Measurements from ENCODE around the gene PLXNA4.

PLXNA4 gene

DNA sequence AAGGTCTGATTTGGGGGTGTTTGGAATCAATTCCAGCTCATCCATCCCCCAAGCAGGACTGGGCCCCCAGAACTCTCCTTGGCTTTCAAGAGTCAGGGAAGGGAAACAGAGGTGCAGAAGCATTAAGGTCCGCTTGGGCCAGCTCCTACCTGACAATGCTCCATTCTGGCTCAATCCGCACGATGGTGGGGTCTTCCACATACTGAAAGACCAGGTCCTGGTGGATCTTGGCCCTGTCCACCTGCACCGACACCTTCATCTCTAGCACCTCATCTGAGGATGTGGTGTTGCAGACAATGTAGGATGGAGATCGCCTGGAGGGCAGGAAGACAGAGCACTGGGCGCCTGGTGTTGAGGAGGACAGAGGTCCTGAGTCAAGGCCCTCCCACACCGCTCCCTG is 391.1 kb downstream of the PLXNA4 start:
- DNase-seq (ENCODE audit: low read depth), result no peak
- H3K4me3 ChIP-seq (ENCODE audit: low read depth, low read length), result no peak overlapping the region
- in situ Hi-C loops (cut with HindIII; ENCODE audit: low sequenced_read_pairs), result no loop called here
- TF ChIP-seq, protein P1, sequence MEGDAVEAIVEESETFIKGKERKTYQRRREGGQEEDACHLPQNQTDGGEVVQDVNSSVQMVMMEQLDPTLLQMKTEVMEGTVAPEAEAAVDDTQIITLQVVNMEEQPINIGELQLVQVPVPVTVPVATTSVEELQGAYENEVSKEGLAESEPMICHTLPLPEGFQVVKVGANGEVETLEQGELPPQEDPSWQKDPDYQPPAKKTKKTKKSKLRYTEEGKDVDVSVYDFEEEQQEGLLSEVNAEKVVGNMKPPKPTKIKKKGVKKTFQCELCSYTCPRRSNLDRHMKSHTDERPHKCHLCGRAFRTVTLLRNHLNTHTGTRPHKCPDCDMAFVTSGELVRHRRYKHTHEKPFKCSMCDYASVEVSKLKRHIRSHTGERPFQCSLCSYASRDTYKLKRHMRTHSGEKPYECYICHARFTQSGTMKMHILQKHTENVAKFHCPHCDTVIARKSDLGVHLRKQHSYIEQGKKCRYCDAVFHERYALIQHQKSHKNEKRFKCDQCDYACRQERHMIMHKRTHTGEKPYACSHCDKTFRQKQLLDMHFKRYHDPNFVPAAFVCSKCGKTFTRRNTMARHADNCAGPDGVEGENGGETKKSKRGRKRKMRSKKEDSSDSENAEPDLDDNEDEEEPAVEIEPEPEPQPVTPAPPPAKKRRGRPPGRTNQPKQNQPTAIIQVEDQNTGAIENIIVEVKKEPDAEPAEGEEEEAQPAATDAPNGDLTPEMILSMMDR (IDR thresholded peaks at IDR 0.05; ENCODE audit: low read depth, low read length, missing control alignments), result no peak

DNA sequence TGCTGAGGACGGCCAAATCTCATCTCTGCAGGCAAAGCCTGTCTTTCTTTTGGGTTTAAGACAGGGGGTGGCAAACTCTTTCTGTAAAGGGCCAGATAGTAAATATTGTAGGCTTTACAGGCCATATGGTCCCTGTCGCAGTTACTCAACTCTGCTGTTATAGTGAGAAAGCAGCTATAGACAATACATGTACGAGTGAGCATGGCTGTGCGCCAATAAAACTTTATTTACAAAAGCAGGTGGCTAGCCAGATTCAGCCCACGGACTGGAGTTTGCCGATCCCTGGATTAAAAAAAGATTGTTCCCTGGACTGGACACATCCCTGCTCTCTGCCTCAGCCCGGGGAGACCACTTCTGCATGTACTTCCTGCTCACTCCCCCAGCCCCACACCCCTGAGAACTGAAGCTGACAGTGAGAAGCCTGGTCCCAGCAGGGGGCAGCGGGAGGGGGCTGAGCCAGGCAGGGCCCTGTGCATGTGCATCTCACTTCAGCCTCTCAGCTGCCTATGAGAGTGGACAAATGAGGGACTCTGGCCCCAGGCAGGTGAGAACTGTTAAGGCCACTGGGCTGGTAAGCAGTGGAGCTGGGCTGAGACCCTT is 392.4 kb downstream of the PLXNA4 start:
- TF ChIP-seq, protein P1 (IDR thresholded peaks at IDR 0.05; ENCODE audit: low read depth, low read length, missing control alignments), result no peak
- DNase-seq (ENCODE audit: low read depth), result no peak
- in situ Hi-C loops (cut with HindIII; ENCODE audit: low sequenced_read_pairs), result no loop called here
- H3K4me3 ChIP-seq (ENCODE audit: low read depth, low read length), result no peak overlapping the region

DNA sequence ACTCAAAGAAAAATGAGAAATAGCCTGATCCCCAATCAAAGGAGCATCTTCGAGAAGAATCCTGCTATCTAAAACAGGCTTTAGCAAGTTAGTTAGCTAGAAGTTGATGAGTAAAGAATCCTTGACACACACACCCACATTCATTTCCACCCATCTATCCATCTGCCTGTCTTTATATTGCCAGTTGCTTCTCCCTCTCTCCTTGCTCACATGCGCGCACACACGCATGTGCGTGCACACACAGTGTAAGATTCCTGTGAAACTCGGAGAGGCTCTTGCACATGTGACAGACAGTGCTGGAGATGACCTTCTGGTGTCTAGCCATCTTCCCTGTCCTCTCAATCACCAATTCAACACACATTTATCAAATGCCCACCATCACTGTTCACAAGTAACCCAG is 393.3 kb downstream of the PLXNA4 start:
- TF ChIP-seq, protein P1 (IDR thresholded peaks at IDR 0.05; ENCODE audit: low read depth, low read length, missing control alignments), result no peak
- no peak for DNase-seq (ENCODE audit: low read depth)
- H3K4me3 ChIP-seq (ENCODE audit: low read depth, low read length), result no peak overlapping the region
- in situ Hi-C loops (cut with HindIII; ENCODE audit: low sequenced_read_pairs), result no loop called here

DNA sequence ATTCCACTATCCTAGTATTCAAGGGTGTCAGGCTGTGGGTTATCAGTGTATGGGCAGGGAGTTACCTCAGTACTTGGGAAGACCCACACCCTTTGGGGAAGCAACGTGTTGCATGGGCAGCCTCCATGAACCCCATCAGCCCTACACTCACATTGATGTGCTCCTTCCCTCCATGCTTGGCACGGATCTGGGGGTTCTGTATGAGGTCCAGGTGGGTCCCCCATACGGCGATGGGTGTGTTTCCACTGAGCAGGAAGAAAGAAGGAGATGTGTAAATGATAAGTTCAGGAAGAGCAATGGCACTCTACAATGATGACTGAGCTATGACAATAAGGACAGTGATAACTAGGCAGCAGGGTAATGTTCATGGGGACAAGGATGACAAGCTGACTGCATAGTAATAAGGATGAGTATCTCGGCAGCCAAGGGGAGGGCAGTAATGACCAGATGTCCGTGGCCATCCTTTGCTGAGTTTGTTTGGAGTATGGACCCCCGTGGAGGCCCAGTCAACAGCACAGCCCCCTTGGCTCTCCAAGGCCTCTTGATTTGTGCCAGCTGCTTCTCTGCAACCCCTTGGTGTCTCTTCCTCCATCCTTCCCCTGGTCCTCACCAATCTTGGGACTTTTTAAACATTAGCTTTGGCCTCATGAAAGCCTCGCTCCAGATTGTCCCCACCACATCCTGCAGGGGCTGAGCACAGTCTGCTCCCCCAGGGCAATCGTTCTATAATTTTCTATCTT is 394.2 kb downstream of the PLXNA4 start:
- TF ChIP-seq, protein P1 (IDR thresholded peaks at IDR 0.05; ENCODE audit: low read depth, low read length, missing control alignments), result no peak
- H3K4me3 ChIP-seq (ENCODE audit: low read depth, low read length), result no peak overlapping the region
- in situ Hi-C loops (cut with HindIII; ENCODE audit: low sequenced_read_pairs), result no loop called here
- no peak for DNase-seq (ENCODE audit: low read depth)

DNA sequence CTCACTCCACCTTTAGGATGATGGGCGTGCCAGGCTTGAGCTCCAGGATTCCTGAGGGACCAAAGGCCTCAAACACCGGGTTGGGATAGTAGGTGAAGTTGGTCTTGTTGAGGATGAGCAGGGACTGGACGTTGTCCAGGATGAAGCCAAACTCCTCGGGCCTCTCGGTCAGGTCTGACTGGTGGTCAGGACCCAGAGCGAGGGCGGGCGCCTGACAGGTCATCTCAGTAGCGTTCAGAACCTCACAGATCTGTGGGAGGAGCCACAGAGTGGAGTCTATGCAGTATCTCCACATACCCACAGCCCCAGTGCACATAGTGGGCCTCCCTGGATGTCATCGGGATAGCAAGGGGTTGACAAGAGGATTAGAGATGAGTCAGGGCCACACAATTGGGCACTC is 394.9 kb downstream of the PLXNA4 start:
- in situ Hi-C loops (cut with HindIII; ENCODE audit: low sequenced_read_pairs), result no loop called here
- TF ChIP-seq, protein P1 (IDR thresholded peaks at IDR 0.05; ENCODE audit: low read depth, low read length, missing control alignments), result no peak
- DNase-seq (ENCODE audit: low read depth), result no peak
- H3K4me3 ChIP-seq (ENCODE audit: low read depth, low read length), result no peak overlapping the region

DNA sequence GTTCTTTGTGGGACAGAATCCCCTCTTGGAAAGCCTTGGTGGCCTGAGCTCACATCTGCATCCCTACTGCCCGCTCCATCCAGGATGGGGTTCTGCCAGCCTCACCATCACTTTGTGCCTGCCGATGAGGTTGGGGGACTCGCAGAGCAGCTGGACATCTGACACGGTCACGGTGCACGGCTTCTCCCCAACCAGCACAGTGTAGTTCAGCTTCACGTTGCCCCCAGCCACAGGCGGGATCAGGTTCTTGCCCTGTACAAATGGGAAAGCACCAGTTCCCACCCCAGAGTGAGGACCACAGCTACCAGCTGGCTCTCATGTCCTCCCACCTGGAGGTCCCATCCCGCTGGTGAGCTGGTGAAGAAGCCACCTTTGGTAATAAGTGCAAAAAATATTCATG is 395.8 kb downstream of the PLXNA4 start:
- TF ChIP-seq, protein P1 (IDR thresholded peaks at IDR 0.05; ENCODE audit: low read depth, low read length, missing control alignments), result no peak
- in situ Hi-C loops (cut with HindIII; ENCODE audit: low sequenced_read_pairs), result no loop called here
- no peak for DNase-seq (ENCODE audit: low read depth)

More for the DNA sequence above, 395.8 kb downstream of the PLXNA4 start:
- no peak overlapping the region for H3K4me3 ChIP-seq (ENCODE audit: low read depth, low read length)
